Measurements from ENCODE around the gene CAMTA1. TPM values are rescaled to one million over a fixed set of nuclear protein-coding genes. Genes with fewer than 3 reads are reported as not detected.
"Not testable (repeated sequence)": the region's sequence is repeated elsewhere in the genome, so short reads cannot be mapped to it uniquely, and the experiment has no call there.

The CAMTA1 gene
- total RNA-seq, 2 experiments from 2014 or later: 39.3 to 48.8 TPM

- H3K27me3 Mint-ChIP-seq: no peaks in the 10 kb centered on the region
- no peak overlapping the region for H3K4me3 Mint-ChIP-seq
- no peak overlapping the region for H3K27ac Mint-ChIP-seq
- ChIA-PET POLR2A (no interaction called here), CTCF (no interaction called here)
- no peak for DNase-seq
- peaks cover 6% of the 10 kb centered on the region for H3K9me3 Mint-ChIP-seq
- no peaks in the 10 kb centered on the region for H3K4me1 Mint-ChIP-seq
- no peaks in the 10 kb centered on the region for H3K36me3 Mint-ChIP-seq (ENCODE audit: low read depth)
Measured at GRCh38 chr1:7688659-7689058, 903.4 kb downstream of the CAMTA1 start.

GRCh38 chr1:7689307-7689706 is 904.1 kb downstream of the CAMTA1 start:
- H3K36me3 Mint-ChIP-seq (ENCODE audit: low read depth); H3K4me1 Mint-ChIP-seq; H3K27ac Mint-ChIP-seq; POLR2A ChIA-PET; H3K27me3 Mint-ChIP-seq; H3K4me3 Mint-ChIP-seq; H3K9me3 Mint-ChIP-seq; DNase-seq: not testable (repeated sequence)
- CTCF ChIA-PET: interaction anchor here (0.6 kb wide), 2 partner anchors 22 to 73 kb away, joined by 3 to 4 read pairs; no protein-coding TSS in a partner anchor

GRCh38 chr1:7690076-7690475 is 904.8 kb downstream of the CAMTA1 start:
- Mint-ChIP-seq H3K27ac (no peak overlapping the region), H3K27me3 (no peaks in the 10 kb centered on the region), H3K9me3 (peaks cover 10% of the 10 kb centered on the region), H3K4me3 (no peak overlapping the region), H3K4me1 (no peaks in the 10 kb centered on the region), H3K36me3 (ENCODE audit: low read depth) (no peaks in the 10 kb centered on the region)
- DNase-seq: no peak
- ChIA-PET CTCF (no interaction called here), POLR2A (no interaction called here)

- ChIA-PET POLR2A (no interaction called here), CTCF (no interaction called here)
- H3K36me3 Mint-ChIP-seq (ENCODE audit: low read depth): no peaks in the 10 kb centered on the region
- H3K4me3 Mint-ChIP-seq: no peak overlapping the region
- H3K4me1 Mint-ChIP-seq: no peaks in the 10 kb centered on the region
- H3K27ac Mint-ChIP-seq: no peak overlapping the region
- H3K9me3 Mint-ChIP-seq: peaks cover 10% of the 10 kb centered on the region
- DNase-seq: no peak
- no peaks in the 10 kb centered on the region for H3K27me3 Mint-ChIP-seq
Measured at GRCh38 chr1:7690496-7691182, 905.4 kb downstream of the CAMTA1 start.

- Mint-ChIP-seq H3K4me3 (no peak overlapping the region), H3K9me3 (peaks cover 10% of the 10 kb centered on the region)
- CTCF ChIA-PET: no interaction called here
Measured at GRCh38 chr1:7691576-7691975, 906.3 kb downstream of the CAMTA1 start.

GRCh38 chr1:7692005-7692404 is 906.8 kb downstream of the CAMTA1 start:
- H3K4me3 Mint-ChIP-seq: no peak overlapping the region
- H3K27ac Mint-ChIP-seq: no peak overlapping the region
- H3K36me3 Mint-ChIP-seq (ENCODE audit: low read depth): no peaks in the 10 kb centered on the region
- peaks cover 10% of the 10 kb centered on the region for H3K9me3 Mint-ChIP-seq
- no peaks in the 10 kb centered on the region for H3K4me1 Mint-ChIP-seq
- no peak for DNase-seq
- ChIA-PET POLR2A (no interaction called here), CTCF (interaction anchor here (2.2 kb wide), 1 partner anchor 13 kb away, joined by 5 read pairs; no protein-coding TSS in a partner anchor)
- H3K27me3 Mint-ChIP-seq: no peaks in the 10 kb centered on the region

More at GRCh38 chr1:7691576-7691975, 906.3 kb downstream of the CAMTA1 start:
- Mint-ChIP-seq H3K36me3 (ENCODE audit: low read depth) (no peaks in the 10 kb centered on the region), H3K4me1 (no peaks in the 10 kb centered on the region), H3K27ac (no peak overlapping the region), H3K27me3 (no peaks in the 10 kb centered on the region)
- POLR2A ChIA-PET: no interaction called here
- DNase-seq: no peak

GRCh38 chr1:7693037-7693436 is 907.8 kb downstream of the CAMTA1 start:
- H3K4me3 Mint-ChIP-seq; POLR2A ChIA-PET; H3K4me1 Mint-ChIP-seq; H3K27me3 Mint-ChIP-seq; H3K9me3 Mint-ChIP-seq; DNase-seq; H3K36me3 Mint-ChIP-seq (ENCODE audit: low read depth); H3K27ac Mint-ChIP-seq: not testable (repeated sequence)
- CTCF ChIA-PET: interaction anchor here (2.2 kb wide), 1 partner anchor 14 kb away, joined by 5 read pairs; no protein-coding TSS in a partner anchor

GRCh38 chr1:7693662-7694061 is 908.4 kb downstream of the CAMTA1 start:
- Mint-ChIP-seq H3K9me3 (peaks cover 10% of the 10 kb centered on the region), H3K36me3 (ENCODE audit: low read depth) (no peaks in the 10 kb centered on the region), H3K27ac (no peak overlapping the region), H3K4me1 (no peaks in the 10 kb centered on the region), H3K4me3 (no peak overlapping the region), H3K27me3 (no peaks in the 10 kb centered on the region)
- POLR2A ChIA-PET: no interaction called here
- CTCF ChIA-PET: interaction anchor here (2.2 kb wide), 1 partner anchor 14 kb away, joined by 5 read pairs; no protein-coding TSS in a partner anchor
- no peak for DNase-seq

GRCh38 chr1:7694600-7695496 is 909.6 kb downstream of the CAMTA1 start:
- Mint-ChIP-seq H3K4me1 (peaks cover 4% of the 10 kb centered on the region), H3K27me3 (peaks cover 4% of the 10 kb centered on the region), H3K9me3 (peaks cover 10% of the 10 kb centered on the region), H3K27ac (no peak overlapping the region), H3K36me3 (ENCODE audit: low read depth) (no peaks in the 10 kb centered on the region), H3K4me3 (no peak overlapping the region)
- CTCF ChIA-PET: interaction anchor here (0.8 kb wide), 1 partner anchor 15 kb away, joined by 3 read pairs; no protein-coding TSS in a partner anchor
- no peak for DNase-seq
- POLR2A ChIA-PET: no interaction called here

GRCh38 chr1:7695497-7696117 is 910.4 kb downstream of the CAMTA1 start:
- Mint-ChIP-seq H3K27ac (no peak overlapping the region), H3K9me3 (peaks cover 10% of the 10 kb centered on the region), H3K36me3 (ENCODE audit: low read depth) (no peaks in the 10 kb centered on the region), H3K27me3 (peaks cover 11% of the 10 kb centered on the region), H3K4me1 (peaks cover 4% of the 10 kb centered on the region), H3K4me3 (no peak overlapping the region)
- DNase-seq: no peak
- CTCF ChIA-PET: interaction anchor here (0.8 kb wide), 1 partner anchor 14 kb away, joined by 3 read pairs; no protein-coding TSS in a partner anchor
- POLR2A ChIA-PET: no interaction called here

GRCh38 chr1:7698641-7699040 is 913.4 kb downstream of the CAMTA1 start:
- Mint-ChIP-seq H3K36me3 (ENCODE audit: low read depth) (no peaks in the 10 kb centered on the region), H3K4me3 (no peak overlapping the region), H3K9me3 (peaks cover 4% of the 10 kb centered on the region), H3K27ac (no peak overlapping the region), H3K4me1 (peaks cover 4% of the 10 kb centered on the region), H3K27me3 (peaks cover 40% of the 10 kb centered on the region)
- CTCF ChIA-PET: no interaction called here
- no peak for DNase-seq
- POLR2A ChIA-PET: no interaction called here

- POLR2A ChIA-PET: no interaction called here
- Mint-ChIP-seq H3K27me3 (peaks cover 65% of the 10 kb centered on the region), H3K4me3 (no peak overlapping the region), H3K27ac (no peak overlapping the region), H3K9me3 (no peaks in the 10 kb centered on the region), H3K36me3 (ENCODE audit: low read depth) (no peaks in the 10 kb centered on the region), H3K4me1 (peaks cover 11% of the 10 kb centered on the region)
- CTCF ChIA-PET: no interaction called here
- no peak for DNase-seq
Measured at GRCh38 chr1:7702365-7702764, 917.1 kb downstream of the CAMTA1 start.
